CD14-positive monocyte (primary cell): ENCODE results near the gene WSB2. TPM values are rescaled to one million over a fixed set of nuclear protein-coding genes. Genes with fewer than 3 reads are reported as not detected.

Experiments used
- DNase-seq, 3 donors: peaks; one replicate each; pipeline ENCODE4 v3.0.0-alpha.2; 2011 to 2022
- H2AFZ ChIP-seq: 2 replicates; pipeline ENCODE4 v1.6.0; 2012; ENCODE audit warnings: mild to moderate bottlenecking, low read depth, low read length, inconsistent platforms; ENCODE audit not compliant: insufficient read depth, poor library complexity, severe bottlenecking
- H3K27ac ChIP-seq, 2 donors: 1 replicate in 1 of 2; 2 replicates in 1 of 2; pipeline ENCODE4 v1.5.1; 2012 to 2013; ENCODE audit warnings: low read length in 2 of 2, control low read depth in 1 of 2, inconsistent platforms in 1 of 2, low read depth in 1 of 2, mild to moderate bottlenecking in 1 of 2
- H3K27me3 ChIP-seq, 2 donors: one replicate each; pipeline versions ENCODE4 v1.6.0 to v1.6.1; 2011 to 2013; ENCODE audit warnings: low read length in 2 of 2; ENCODE audit not compliant: control insufficient read depth in 2 of 2, insufficient read depth in 2 of 2
- H3K36me3 ChIP-seq, 2 donors: replicated peaks in 1 of 2; 1 replicate in 1 of 2; 2 replicates in 1 of 2; pipeline versions ENCODE4 v1.5.1 to v1.6.1; 2012 to 2013; ENCODE audit warnings: low read length in 2 of 2, control low read depth in 1 of 2, inconsistent platforms in 1 of 2, mild to moderate bottlenecking in 1 of 2; ENCODE audit not compliant: insufficient read depth in 2 of 2, control insufficient read depth in 1 of 2
- H3K4me1 ChIP-seq, 2 donors: 1 replicate in 1 of 2; 2 replicates in 1 of 2; pipeline versions ENCODE4 v1.5.1 to v1.6.1; 2012 to 2013; ENCODE audit warnings: low read length in 2 of 2, control low read depth in 1 of 2, inconsistent platforms in 1 of 2, mild to moderate bottlenecking in 1 of 2, moderate library complexity in 1 of 2; ENCODE audit not compliant: insufficient read depth in 2 of 2, control insufficient read depth in 1 of 2
- H3K4me2 ChIP-seq: replicated peaks from 2 replicates; pipeline ENCODE3; 2012; ENCODE audit warnings: low read length, moderate library complexity, mild to moderate bottlenecking; ENCODE audit not compliant: poor library complexity, severe bottlenecking; ENCODE audit errors: extremely low read depth
- H3K4me3 ChIP-seq, 3 experiments: fragments of 200-600 bp in 1 of 3; sonication (generic) in 1 of 3; replicated peaks in 1 of 3; 1 replicate in 2 of 3; 2 replicates in 1 of 3; pipeline ENCODE4 v1.5.1; 2011 to 2013; ENCODE audit warnings: low read length in 3 of 3, mild to moderate bottlenecking in 3 of 3, control low read depth in 2 of 3, low read depth in 2 of 3, inconsistent platforms in 1 of 3, moderate library complexity in 1 of 3
- H3K79me2 ChIP-seq: 2 replicates; pipeline ENCODE4 v1.6.0; 2012; ENCODE audit warnings: mild to moderate bottlenecking, control low read depth, inconsistent platforms, low read length, moderate library complexity; ENCODE audit not compliant: insufficient read depth
- H3K9ac ChIP-seq: 2 replicates; pipeline ENCODE4 v1.6.0; 2017; ENCODE audit warnings: low read length, mild to moderate bottlenecking; ENCODE audit not compliant: insufficient read depth, poor library complexity, severe bottlenecking
- H3K9me3 ChIP-seq, 2 donors: replicated peaks in 1 of 2; 1 replicate in 1 of 2; 2 replicates in 1 of 2; pipeline versions ENCODE4 v1.5.1 to v1.6.1; 2012 to 2013; ENCODE audit warnings: low read length in 2 of 2, control low read depth in 1 of 2; ENCODE audit not compliant: control insufficient read depth in 1 of 2, insufficient read depth in 1 of 2
- H4K20me1 ChIP-seq: 2 replicates; pipeline ENCODE4 v1.6.0; 2012; ENCODE audit warnings: mild to moderate bottlenecking, low read length, control low read depth, moderate library complexity; ENCODE audit not compliant: insufficient read depth
- H3K27ac Mint-ChIP-seq, 7 donors: one replicate each; pipeline ENCODE4 v1.8.0; 2020; ENCODE audit warnings: mild to moderate bottlenecking in 7 of 7, mixed read lengths in 7 of 7, moderate library complexity in 6 of 7, inconsistent platforms in 2 of 7
- H3K27me3 Mint-ChIP-seq, 3 donors: one replicate each; pipeline ENCODE4 v1.8.0; 2021 to 2022; ENCODE audit warnings: low read depth in 3 of 3, mild to moderate bottlenecking in 3 of 3, mixed read lengths in 3 of 3, moderate library complexity in 3 of 3, inconsistent platforms in 1 of 3
- H3K36me3 Mint-ChIP-seq, 2 donors: one replicate each; pipeline ENCODE4 v1.8.0; 2020; ENCODE audit warnings: mixed read lengths in 2 of 2, inconsistent platforms in 1 of 2, mild to moderate bottlenecking in 1 of 2
- H3K4me1 Mint-ChIP-seq: one replicate; pipeline ENCODE4 v1.8.0; 2020; ENCODE audit warnings: mild to moderate bottlenecking, mixed read lengths
- H3K4me3 Mint-ChIP-seq, 2 donors: one replicate each; pipeline ENCODE4 v1.8.0; 2020; ENCODE audit warnings: mild to moderate bottlenecking in 2 of 2, mixed read lengths in 2 of 2, moderate library complexity in 1 of 2
- H3K9me3 Mint-ChIP-seq, 7 donors: one replicate each; pipeline ENCODE4 v1.8.0; 2020 to 2022; ENCODE audit warnings: mixed read lengths in 7 of 7, mild to moderate bottlenecking in 6 of 7, moderate library complexity in 6 of 7, inconsistent platforms in 2 of 7
- CTCF ChIP-seq: fragments of 200-600 bp; IDR thresholded peaks from one replicate; pipeline ENCODE4 v1.8.0; 2022; ENCODE audit warnings: antibody characterized with exemption, mild to moderate bottlenecking
- WGBS: methylation state at CpG from one replicate; pipeline ENCODE4 v1.1.5; 2013; ENCODE audit warnings: missing lambda C conversion rate; ENCODE audit not compliant: insufficient coverage; 5-methylcytosine and 5-hydroxymethylcytosine counted together
- intact Hi-C, 2 donors: fragments of 100-400 bp; cut with micrococcal nuclease; formaldehyde crosslinking; loops; one replicate each; pipeline versions ENCODE4 v1.15.0 to v1.15.1; 2023
- polyA minus RNA-seq: library from RNA; depleted of rRNA, polyadenylated mRNA; stranded (reverse); fragments of >200 nt; gene quantifications from 2 replicates; pipeline ENCODE4 v1.2.3, GENCODE V29; 2012
- polyA plus RNA-seq, 3 donors: library from polyadenylated mRNA; depleted of rRNA in 1 of 3; unstranded in 2 of 3; stranded (reverse) in 1 of 3; fragments of 300-500 nt in 2 of 3; fragments of >200 nt in 1 of 3; fragmentation: Illumina TruSeq in 2 of 3; gene quantifications; 1 replicate in 2 of 3; 2 replicates in 1 of 3; pipeline ENCODE4 v1.2.3, GENCODE V29; 2012 to 2021
- total RNA-seq, 12 experiments: library from RNA in 1 of 12; stranded (reverse) in 1 of 12; fragments of 120-200 nt in 1 of 12; gene quantifications; one replicate each; pipeline ENCODE4 v1.2.4 and lab custom pipeline; 2013 to 2026; ENCODE audit warnings: mixed read lengths in 6 of 12, inconsistent platforms in 1 of 12

Gene WSB2
- total RNA-seq (2013) = 33.3 TPM
- polyA plus RNA-seq (10 to 100 TPM; 25.4 to 36.3 (median 25.8) TPM), polyA minus RNA-seq (13.0 and 22.9 TPM in 2 replicates), total RNA-seq (lab: John Stamatoyannopoulos, UW) (28.2 to 112 (median 39.7) reads per million in 11 experiments)

- Mint-ChIP-seq H3K9me3 (no peaks in the 10 kb centered on the region), H3K4me1 (peaks cover 52% of the 10 kb centered on the region), H3K4me3 (peak within 1 kb of the TSS; percentile 96 to 99), H3K27ac (peak within 1 kb of the TSS; percentile 66 to 96 (median 90)), H3K27me3 (peaks cover 5 to 10% (median 6%) of the 10 kb centered on the region in 3 donors), H3K36me3 (peaks cover 0 to 10% of the 10 kb centered on the region in 2 donors)
- Histone ChIP-seq H3K4me2 (peak within 1 kb of the TSS; percentile 99), H3K9ac (peak within 1 kb of the TSS; percentile 77), H3K4me1 (peaks cover 50 to 57% of the 10 kb centered on the region in 2 donors), H3K36me3 (no peaks in the 10 kb centered on the region), H3K9me3 (no peaks in the 10 kb centered on the region), H3K27ac (peak within 1 kb of the TSS; percentile 58 to 84), H2AFZ (peak within 1 kb of the TSS; percentile 95), H4K20me1 (peaks cover under 1% of the 10 kb centered on the region), H3K4me3 (peak within 1 kb of the TSS; percentile 95 to 99 (median 96)), H3K27me3 (no peaks in the 10 kb centered on the region), H3K79me2 (peaks cover 47% of the 10 kb centered on the region)
- TF ChIP-seq CTCF = no peak
- WGBS = under 1% methylated on average over 55 of the region's 76 CpGs
- peak in 1 of 3 donors; percentile 19 for DNase-seq
- intact Hi-C loops = loop anchor here (5.0 to 10.0 kb wide), 2 partner anchors 44 to 314 kb away; partner anchors contain the start of genes RFC5 (in 2 of the 2), SUDS3 (in 1 of the 2) and TAOK3 (in 1 of the 2)
These were observed at the start of gene WSB2 for GRCh38 chr12:118061011-118061872. TSS of gene WSB2 (minus strand) at chr12:118061179. CDS start at chr12:118061048, 131 bp downstream.

GRCh38 chr12:118109088-118109487 is 48.1 kb upstream of the WSB2 start:
- H3K4me1 ChIP-seq = peaks cover 5 to 6% of the 10 kb centered on the region in 2 donors
- no peak for DNase-seq
- Mint-ChIP-seq H3K27ac (no peak overlapping the region), H3K4me3 (no peak overlapping the region), H3K9me3 (no peaks in the 10 kb centered on the region), H3K4me1 (peaks cover 5% of the 10 kb centered on the region), H3K27me3 (peaks cover 6 to 9% (median 7%) of the 10 kb centered on the region in 3 donors), H3K36me3 (no peaks in the 10 kb centered on the region)
- no CpG with 5 or more reads among the region's 1 CpG for WGBS
- no peak overlapping the region for H3K27ac ChIP-seq
- H3K9me3 ChIP-seq = no peaks in the 10 kb centered on the region
- H3K27me3 ChIP-seq = no peaks in the 10 kb centered on the region
- no peak overlapping the region for H3K4me3 ChIP-seq
- H3K9ac ChIP-seq = no peak overlapping the region
- no peaks in the 10 kb centered on the region for H3K79me2 ChIP-seq
- H4K20me1 ChIP-seq = no peaks in the 10 kb centered on the region
- intact Hi-C loops = no loop called here
- no peaks in the 10 kb centered on the region for H3K36me3 ChIP-seq
- no peak for TF ChIP-seq CTCF
- H2AFZ ChIP-seq = no peak overlapping the region
- H3K4me2 ChIP-seq = no peak overlapping the region
